Measurements from ENCODE around the gene EHHADH. TPM values are rescaled to one million over a fixed set of nuclear protein-coding genes. Genes with fewer than 3 reads are reported as not detected.
A peak's percentile ranks its signal among the peaks of the same experiment; 100 is the strongest.

EHHADH gene
- total and polyA plus RNA-seq, 4 experiments from 2014 or later: 1.1 to 1.6 (median 1.4) TPM

- H3K4me3 ChIP-seq (ENCODE audit: low read length in 2 of 2): no peak overlapping the region
- Mint-ChIP-seq H3K27ac (no peak overlapping the region), H3K36me3 (no peaks in the 10 kb centered on the region), H3K27me3 (peaks cover 17 to 20% of the 10 kb centered on the region in 2 donors), H3K4me3 (no peak overlapping the region), H3K4me1 (peaks cover 0 to 4% (median 3%) of the 10 kb centered on the region in 4 donors), H3K9me3 (no peaks in the 10 kb centered on the region)
- ChIA-PET POLR2A (ENCODE audit: partially characterized antibody) (no interaction called here), CTCF (ENCODE audit: partially characterized antibody) (no interaction called here)
- no peak for DNase-seq
- H3K27me3 ChIP-seq (ENCODE audit: insufficient read depth, low read length): peaks cover 15% of the 10 kb centered on the region
- intact Hi-C loops (cut with micrococcal nuclease): no loop called here
- no peaks in the 10 kb centered on the region for H3K36me3 ChIP-seq (ENCODE audit: insufficient read depth, low read length)
- H3K9me3 ChIP-seq (ENCODE audit: control insufficient read depth in 1 of 2, low read length in 2 of 2): no peaks in the 10 kb centered on the region
- peaks cover 4% of the 10 kb centered on the region for H3K4me1 ChIP-seq (ENCODE audit: insufficient read depth, low read length)
- no peak overlapping the region for H3K27ac ChIP-seq (ENCODE audit: low read depth, low read length)
These were observed 98.2 kb downstream of the EHHADH start for GRCh38 chr3:185155678-185156077.

DNA sequence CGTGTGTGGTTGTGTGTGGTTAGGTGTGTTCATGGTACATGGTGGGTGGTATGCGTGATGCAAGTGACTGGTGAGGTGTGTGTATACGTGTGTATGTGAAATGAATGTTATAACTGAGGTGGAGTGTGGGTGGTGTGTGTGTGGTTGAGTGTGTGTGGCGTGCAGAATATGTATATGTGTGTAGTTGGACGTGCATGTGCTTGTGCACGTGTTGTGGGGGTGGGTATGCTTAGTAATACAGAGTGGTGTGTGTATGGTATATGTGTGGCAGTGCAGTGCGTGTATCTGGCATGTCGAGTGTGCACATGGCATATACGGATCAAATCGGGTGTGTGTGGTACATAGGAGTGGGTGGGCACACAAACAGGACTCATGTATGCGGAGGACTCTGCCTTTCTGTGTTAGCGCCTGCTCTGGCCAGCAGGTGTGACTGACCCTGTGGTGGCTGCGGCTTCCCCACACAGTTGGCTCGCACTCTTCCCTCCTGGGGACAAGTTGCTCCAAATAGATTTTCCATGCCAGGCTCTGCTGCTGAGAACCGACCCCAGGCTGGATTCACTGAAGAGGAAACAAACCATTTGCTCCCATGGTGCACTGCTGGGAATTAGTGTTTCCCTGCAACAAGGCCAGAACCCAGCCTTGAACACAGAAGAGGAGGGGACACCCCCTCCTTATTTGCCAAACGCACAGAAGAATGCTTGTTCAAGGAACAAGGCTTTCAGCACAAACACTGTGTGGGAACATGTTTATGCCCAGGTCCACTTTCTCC lies 99.8 kb downstream of the EHHADH start:
- Mint-ChIP-seq H3K4me1 (peaks cover 0 to 4% (median 3%) of the 10 kb centered on the region in 4 donors), H3K27ac (no peak overlapping the region), H3K4me3 (no peak overlapping the region), H3K9me3 (no peaks in the 10 kb centered on the region), H3K27me3 (peaks cover 24 to 26% of the 10 kb centered on the region in 2 donors), H3K36me3 (no peaks in the 10 kb centered on the region)
- POLR2A ChIA-PET (ENCODE audit: partially characterized antibody): no interaction called here
- Histone ChIP-seq H3K27ac (ENCODE audit: low read depth, low read length) (no peak overlapping the region), H3K4me3 (ENCODE audit: low read length in 2 of 2) (no peak overlapping the region), H3K27me3 (ENCODE audit: insufficient read depth, low read length) (peaks cover 18% of the 10 kb centered on the region), H3K9me3 (ENCODE audit: control insufficient read depth in 1 of 2, low read length in 2 of 2) (no peaks in the 10 kb centered on the region), H3K36me3 (ENCODE audit: insufficient read depth, low read length) (no peaks in the 10 kb centered on the region), H3K4me1 (ENCODE audit: insufficient read depth, low read length) (peaks cover 4% of the 10 kb centered on the region)
- DNase-seq: no peak
- CTCF ChIA-PET (ENCODE audit: partially characterized antibody): no interaction called here
- intact Hi-C loops (cut with micrococcal nuclease): no loop called here

DNA sequence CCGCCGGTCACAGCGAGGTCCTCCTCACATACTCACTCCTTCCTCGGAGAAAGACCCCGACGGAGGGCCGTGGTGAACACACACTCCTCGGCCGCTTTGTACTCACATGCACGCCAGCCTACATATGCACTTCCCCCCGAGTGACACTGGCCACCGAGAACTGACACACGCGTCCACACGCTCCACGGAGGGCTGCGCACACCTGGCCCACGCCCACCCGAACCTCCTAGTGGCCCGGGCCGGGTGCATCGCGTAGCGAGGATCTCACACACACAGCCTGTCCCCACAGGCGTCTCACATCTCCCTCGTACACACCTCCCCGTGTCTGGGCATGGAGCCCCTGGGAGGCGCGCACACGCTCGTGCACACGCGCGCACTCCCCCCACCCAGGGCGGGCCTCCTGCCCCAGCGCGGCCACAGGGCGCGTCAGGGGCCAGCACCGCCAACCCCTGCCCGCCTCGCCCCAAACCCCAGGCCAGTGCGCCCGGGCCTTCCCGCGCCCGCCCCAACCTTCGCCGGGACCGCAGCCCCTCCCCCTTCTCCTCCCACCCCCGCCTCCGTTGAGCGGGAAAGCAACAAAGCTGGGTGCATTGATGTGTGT lies 100.6 kb downstream of the EHHADH start:
- Histone ChIP-seq H3K36me3 (ENCODE audit: insufficient read depth, low read length) (no peaks in the 10 kb centered on the region), H3K27me3 (ENCODE audit: insufficient read depth, low read length) (peaks cover 18% of the 10 kb centered on the region), H3K4me3 (ENCODE audit: low read length in 2 of 2) (peak overlapping the region in 1 of 2 donors; percentile 24), H3K4me1 (ENCODE audit: insufficient read depth, low read length) (peaks cover 4% of the 10 kb centered on the region), H3K27ac (ENCODE audit: low read depth, low read length) (no peak overlapping the region), H3K9me3 (ENCODE audit: control insufficient read depth in 1 of 2, low read length in 2 of 2) (no peaks in the 10 kb centered on the region)
- H3K4me3 Mint-ChIP-seq: peak overlapping the region; percentile 71 to 87 (median 80)
- no peak overlapping the region for H3K27ac Mint-ChIP-seq
- no peaks in the 10 kb centered on the region for H3K9me3 Mint-ChIP-seq
- intact Hi-C loops (cut with micrococcal nuclease): no loop called here
- H3K4me1 Mint-ChIP-seq: peaks cover 0 to 4% (median 3%) of the 10 kb centered on the region in 4 donors
- ChIA-PET CTCF (ENCODE audit: partially characterized antibody) (no interaction called here), POLR2A (ENCODE audit: partially characterized antibody) (no interaction called here)
- peaks cover 21 to 22% of the 10 kb centered on the region in 2 donors for H3K27me3 Mint-ChIP-seq
- no peak for DNase-seq
- H3K36me3 Mint-ChIP-seq: no peaks in the 10 kb centered on the region

DNA sequence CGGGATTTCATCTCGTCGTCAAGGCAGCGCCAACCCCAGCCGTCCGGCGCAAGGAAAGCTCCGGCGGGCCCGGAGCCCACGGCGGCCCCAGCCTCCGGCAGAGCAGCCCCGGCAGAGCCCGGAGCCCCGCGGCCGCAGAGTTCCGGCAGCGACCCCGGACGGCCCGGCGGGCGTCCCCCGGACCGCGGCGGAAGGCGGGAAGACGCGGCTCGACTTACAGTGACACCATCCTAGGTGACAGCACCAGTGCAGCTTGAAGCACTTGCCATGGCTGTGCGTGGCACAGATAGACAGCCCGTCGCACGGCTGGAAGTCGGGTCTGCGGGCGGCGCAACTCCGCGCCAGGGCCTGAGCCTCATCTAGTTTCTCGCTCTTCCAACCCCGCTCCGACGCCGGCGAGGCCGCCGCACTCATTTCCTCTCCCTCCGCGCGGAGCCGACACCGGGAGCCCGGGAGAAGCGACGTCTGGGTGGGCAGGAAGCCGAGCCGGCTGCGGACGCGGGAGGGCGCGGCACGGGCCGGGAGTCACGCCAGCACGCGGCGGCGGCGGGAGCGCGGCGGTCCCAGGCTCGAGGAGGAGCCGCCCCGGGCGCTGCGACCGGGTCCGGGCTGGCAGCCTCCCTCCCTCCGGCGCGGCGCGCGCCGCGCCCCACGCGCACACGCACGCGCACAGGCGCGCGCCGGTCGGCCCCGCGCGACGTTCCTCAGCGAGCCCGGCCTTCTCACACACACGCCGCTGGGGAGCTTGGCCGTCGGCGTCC lies 101.3 kb downstream of the EHHADH start, which contains the start of gene C3orf70:
Gene C3orf70, minus strand, starts transcription at position 651 of the 761 bp plus-strand sequence. Its CDS starts 237 bp downstream, at position 414.
- Mint-ChIP-seq H3K4me1 (peaks cover 0 to 4% (median 3%) of the 10 kb centered on the region in 4 donors), H3K36me3 (no peaks in the 10 kb centered on the region), H3K4me3 (peak within 1 kb of the TSS; percentile 71 to 87 (median 82)), H3K27me3 (peaks cover 21 to 22% of the 10 kb centered on the region in 2 donors), H3K27ac (no peak within 1 kb of the TSS), H3K9me3 (no peaks in the 10 kb centered on the region)
- peaks cover 4% of the 10 kb centered on the region for H3K4me1 ChIP-seq (ENCODE audit: insufficient read depth, low read length)
- peaks cover 18% of the 10 kb centered on the region for H3K27me3 ChIP-seq (ENCODE audit: insufficient read depth, low read length)
- intact Hi-C loops (cut with micrococcal nuclease): no loop called here
- H3K9me3 ChIP-seq (ENCODE audit: control insufficient read depth in 1 of 2, low read length in 2 of 2): no peaks in the 10 kb centered on the region
- DNase-seq: peak in 3 of 5 donors; percentile 5 to 12 (median 12)
- POLR2A ChIA-PET (ENCODE audit: partially characterized antibody): no interaction called here
- no peaks in the 10 kb centered on the region for H3K36me3 ChIP-seq (ENCODE audit: insufficient read depth, low read length)
- H3K27ac ChIP-seq (ENCODE audit: low read depth, low read length): no peak within 1 kb of the TSS
- CTCF ChIA-PET (ENCODE audit: partially characterized antibody): interaction anchor here (1.3 kb wide), 1 partner anchor 10 kb away, joined by 4 read pairs; no protein-coding TSS in a partner anchor
- H3K4me3 ChIP-seq (ENCODE audit: low read length in 2 of 2): peak within 1 kb of the TSS in 1 of 2 donors; percentile 24

- no peak overlapping the region for H3K27ac ChIP-seq (ENCODE audit: low read depth, low read length)
- no peak overlapping the region for H3K27ac Mint-ChIP-seq
- no peaks in the 10 kb centered on the region for H3K36me3 ChIP-seq (ENCODE audit: insufficient read depth, low read length)
- no peaks in the 10 kb centered on the region for H3K9me3 ChIP-seq (ENCODE audit: control insufficient read depth in 1 of 2, low read length in 2 of 2)
- DNase-seq: no peak
- no peaks in the 10 kb centered on the region for H3K9me3 Mint-ChIP-seq
- POLR2A ChIA-PET (ENCODE audit: partially characterized antibody): no interaction called here
- peak overlapping the region; percentile 47 to 85 (median 74) for H3K4me3 Mint-ChIP-seq
- H3K36me3 Mint-ChIP-seq: no peaks in the 10 kb centered on the region
- H3K4me1 ChIP-seq (ENCODE audit: insufficient read depth, low read length): peaks cover 4% of the 10 kb centered on the region
- intact Hi-C loops (cut with micrococcal nuclease): no loop called here
- H3K4me3 ChIP-seq (ENCODE audit: low read length in 2 of 2): peak overlapping the region in 1 of 2 donors; percentile 24
- peaks cover 0 to 4% (median 3%) of the 10 kb centered on the region in 4 donors for H3K4me1 Mint-ChIP-seq
- H3K27me3 ChIP-seq (ENCODE audit: insufficient read depth, low read length): peaks cover 18% of the 10 kb centered on the region
- H3K27me3 Mint-ChIP-seq: peaks cover 21 to 22% of the 10 kb centered on the region in 2 donors
- CTCF ChIA-PET (ENCODE audit: partially characterized antibody): interaction anchor here (1.3 kb wide), 1 partner anchor 10 kb away, joined by 4 read pairs; no protein-coding TSS in a partner anchor
These were observed 101.9 kb downstream of the EHHADH start for GRCh38 chr3:185151964-185152409.

DNA sequence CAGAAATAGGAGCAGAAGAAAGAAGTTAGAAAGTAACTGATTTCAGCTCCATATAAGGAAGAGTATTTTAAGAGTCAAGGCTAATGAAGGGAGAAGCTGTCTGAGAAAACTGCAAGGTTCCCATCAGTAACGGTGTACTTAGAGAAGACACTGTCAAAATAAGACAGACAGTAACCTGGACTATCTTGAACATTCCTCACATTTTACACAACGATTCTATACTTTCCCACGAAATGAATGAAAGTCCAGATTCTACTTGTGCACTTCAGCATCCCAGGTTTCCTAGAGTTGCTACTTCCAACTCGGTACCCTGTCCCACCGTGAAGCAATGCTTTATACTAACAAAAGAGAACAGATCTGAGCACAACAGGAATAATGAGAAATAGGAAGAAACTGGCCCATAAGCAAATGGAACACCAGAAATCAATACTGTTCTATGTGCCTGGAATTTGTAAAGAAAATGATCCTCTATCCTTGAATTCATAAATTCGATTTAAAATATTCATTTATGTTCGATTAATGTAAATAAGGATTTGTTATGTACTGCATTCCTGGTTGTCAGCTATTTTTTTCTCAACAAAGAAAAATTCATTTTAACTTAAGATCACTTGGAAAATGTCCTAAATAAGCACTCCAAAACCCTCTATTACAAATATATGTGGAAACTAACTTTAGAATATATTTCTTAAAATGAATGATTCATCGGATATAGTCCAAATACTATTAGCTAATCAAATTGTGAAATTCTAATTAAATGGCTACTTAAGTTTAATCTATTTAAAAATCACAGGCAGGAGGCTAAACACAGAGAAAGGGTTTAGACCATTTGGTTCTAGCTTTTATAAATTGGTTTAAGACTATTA lies 102.5 kb downstream of the EHHADH start:
- Mint-ChIP-seq H3K4me3 (peak overlapping the region in 4 of 8 donors; percentile 0 to 33 (median 16)), H3K36me3 (no peaks in the 10 kb centered on the region), H3K9me3 (no peaks in the 10 kb centered on the region), H3K27ac (no peak overlapping the region), H3K27me3 (peaks cover 20 to 21% of the 10 kb centered on the region in 2 donors), H3K4me1 (peaks cover 0 to 4% (median 3%) of the 10 kb centered on the region in 4 donors)
- POLR2A ChIA-PET (ENCODE audit: partially characterized antibody): no interaction called here
- H3K9me3 ChIP-seq (ENCODE audit: control insufficient read depth in 1 of 2, low read length in 2 of 2): no peaks in the 10 kb centered on the region
- CTCF ChIA-PET (ENCODE audit: partially characterized antibody): interaction anchor here (1.3 kb wide), 1 partner anchor 11 kb away, joined by 4 read pairs; no protein-coding TSS in a partner anchor
- DNase-seq: no peak
- peaks cover 4% of the 10 kb centered on the region for H3K4me1 ChIP-seq (ENCODE audit: insufficient read depth, low read length)
- H3K36me3 ChIP-seq (ENCODE audit: insufficient read depth, low read length): no peaks in the 10 kb centered on the region
- peaks cover 18% of the 10 kb centered on the region for H3K27me3 ChIP-seq (ENCODE audit: insufficient read depth, low read length)
- no peak overlapping the region for H3K4me3 ChIP-seq (ENCODE audit: low read length in 2 of 2)
- no peak overlapping the region for H3K27ac ChIP-seq (ENCODE audit: low read depth, low read length)
- intact Hi-C loops (cut with micrococcal nuclease): no loop called here

All from CD4-positive, alpha-beta memory T cell (primary cell).